Ovary (tissue), 3 donors: ENCODE measurements around the gene MYBPH.

ENCODE experiments used
- CTCF ChIP-seq, 3 donors: fragments of 450-650 bp in 2 of 3; fragments of 200-600 bp in 1 of 3; IDR thresholded peaks; one replicate each; pipeline versions ENCODE4 v1.5.1 to v1.8.0; 2016 to 2022; ENCODE audit warnings: antibody characterized with exemption in 3 of 3, mild to moderate bottlenecking in 1 of 3
- EP300 ChIP-seq: sonication (generic); formaldehyde crosslinking; IDR thresholded peaks from one replicate; pipeline ENCODE4 v1.6.1; 2017; ENCODE audit warnings: antibody characterized with exemption
- POLR2A ChIP-seq: fragments of 450-650 bp; IDR thresholded peaks from one replicate; pipeline ENCODE4 v1.6.1; 2017; ENCODE audit warnings: antibody characterized with exemption, mild to moderate bottlenecking, moderate library complexity
- donor health status: DM: no; HTN: no; CAD: no.

DNA sequence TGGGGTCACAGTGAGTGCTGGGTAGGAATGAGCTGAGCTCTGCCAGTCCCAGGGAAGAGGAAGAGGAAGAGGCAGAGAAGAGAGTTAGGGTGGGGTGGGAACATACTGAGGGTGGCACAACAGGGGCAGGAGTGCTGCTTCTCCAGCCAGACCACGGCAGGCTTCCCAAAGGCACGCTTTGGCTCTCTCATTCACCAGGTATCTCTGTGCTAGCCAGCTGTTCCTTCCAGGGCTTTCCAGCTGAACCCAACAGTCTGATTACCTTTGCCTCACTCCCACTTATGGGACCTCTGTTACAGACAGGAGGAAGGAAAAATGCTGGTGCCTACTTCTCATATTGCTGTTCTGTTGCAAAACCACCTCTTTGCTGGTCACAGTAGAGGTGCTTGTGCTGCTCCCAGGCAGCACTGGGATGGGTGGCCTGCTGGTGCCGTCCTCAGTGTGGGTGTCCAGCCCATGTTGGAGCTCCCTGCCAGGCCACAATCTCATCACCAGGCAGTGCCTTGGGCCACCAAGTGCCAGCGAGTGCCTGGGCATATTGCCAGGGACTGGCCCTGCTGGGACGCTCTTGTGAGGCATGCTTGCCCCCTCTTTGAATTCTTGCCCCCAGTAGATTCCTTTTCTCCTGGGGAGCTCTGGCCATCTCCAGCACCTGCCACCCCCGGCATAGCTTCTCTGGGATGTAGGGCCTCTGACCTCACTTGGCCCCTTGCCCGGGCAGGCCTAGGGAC, 46.0 kb downstream of the MYBPH start:
- TF ChIP-seq POLR2A (no peak), CTCF (IDR thresholded peaks at IDR 0.05) (no peak), EP300 (no peak)
